Adrenal gland (tissue), 12 donors: ENCODE measurements around the gene CADM4. TPM values are rescaled to one million over a fixed set of nuclear protein-coding genes. Genes with fewer than 3 reads are reported as not detected.

Source experiments
- DNase-seq, 7 donors: peaks; one replicate each; pipeline ENCODE4 v3.0.0-alpha.2; 2019 to 2020
- H3K27ac ChIP-seq, 5 donors: fragments of 200-600 bp; sonication (generic) in 4 of 5; 1 replicate in 3 of 5; 2 replicates in 2 of 5; pipeline versions ENCODE4 v1.5.1 to v1.8.0; 2016 to 2020; ENCODE audit warnings: mild to moderate bottlenecking in 1 of 5
- H3K27me3 ChIP-seq: fragments of 200-600 bp; 2 replicates; pipeline ENCODE4 v1.8.0; 2021
- H3K36me3 ChIP-seq, 2 donors: fragments of 200-600 bp; replicated peaks in 1 of 2; 1 replicate in 1 of 2; 2 replicates in 1 of 2; pipeline versions ENCODE4 v1.5.1 to v1.8.0; 2018 to 2022
- H3K4me1 ChIP-seq, 2 donors: fragments of 200-600 bp; replicated peaks in 1 of 2; 1 replicate in 1 of 2; 2 replicates in 1 of 2; pipeline versions ENCODE4 v1.5.1 to v1.8.0; 2018 to 2021
- H3K4me3 ChIP-seq, 4 donors: fragments of 200-600 bp; sonication (generic) in 3 of 4; one replicate each; pipeline ENCODE4 v1.5.1; 2016 to 2018
- H3K9me3 ChIP-seq, 3 donors: fragments of 200-600 bp; sonication (generic) in 1 of 3; replicated peaks in 1 of 3; 1 replicate in 2 of 3; 2 replicates in 1 of 3; pipeline versions ENCODE4 v1.5.1 to v1.8.0; 2016 to 2021
- CTCF ChIP-seq, 6 experiments: fragments of 450-650 bp in 4 of 6; fragments of 200-600 bp in 2 of 6; sonication (generic) in 1 of 6; IDR thresholded peaks; 1 replicate in 5 of 6; 2 replicates in 1 of 6; pipeline versions ENCODE4 v1.5.1 to v1.8.0; 2016 to 2021; ENCODE audit warnings: antibody characterized with exemption in 6 of 6, mild to moderate bottlenecking in 2 of 6, moderate library complexity in 1 of 6
- POLR2A ChIP-seq, 2 donors: fragments of 450-650 bp; IDR thresholded peaks; one replicate each; pipeline ENCODE4 v1.6.1; 2017; ENCODE audit warnings: antibody characterized with exemption in 2 of 2, mild to moderate bottlenecking in 2 of 2, moderate library complexity in 1 of 2
- WGBS, 4 donors: extraction: QIAGEN DNeasy Blood & Tissue Kit in 2 of 4; methylation state at CpG; one replicate each; pipeline versions ENCODE4 v1.1.5 to v1.1.7; 2013 to 2017; 5-methylcytosine and 5-hydroxymethylcytosine counted together
- intact Hi-C, 2 donors: fragments of 100-400 bp; cut with DNase I; formaldehyde crosslinking; loops; one replicate each; pipeline versions ENCODE4 v1.14.1 to v1.15.0; 2022 to 2023
- polyA plus RNA-seq, 3 donors: library from polyadenylated mRNA; stranded (reverse); fragments of 200-250 nt in 2 of 3; fragments of 350-450 nt in 1 of 3; fragmentation: Illumina TruSeq in 1 of 3; extraction: RNeasy Lipid Tissue Mini Kit (QIAGEN cat#74804) in 1 of 3; gene quantifications; one replicate each; pipeline ENCODE4 v1.2.3, GENCODE V29; 2013 to 2014
- total RNA-seq, 9 donors: library from RNA; depleted of rRNA in 4 of 9; stranded (reverse); fragments of >200 nt in 4 of 9; fragments of 120-200 nt in 1 of 9; fragmentation: NEBNext Ultra II Directional in 1 of 9; extraction: Animal tissue kit (Norgen Biotek cat#: 25700) in 1 of 9; gene quantifications; one replicate each; pipeline versions ENCODE4 v1.1.0 to v1.2.4, GENCODE V29; 2013 to 2023
- donor health status: healthy with polysubstance abuse.
- donor health status: Bipolar disorder and iron deficiency.
- donor health status: DM: yes; HTN: yes; CAD: no.
- donor health status: DM: no; HTN: no; CAD: no.
- donor health status: DM: no; HTN: no; CAD: no.
- donor health status: DM: yes; HTN: yes; CAD: no.

The CADM4 gene
- total and polyA plus RNA-seq, 12 donors, result 16.6 to 92.7 (median 40.0) TPM

- intact Hi-C loops, result no loop called here
These were observed 22.8 kb upstream of the CADM4 start for GRCh38 chr19:43662487-43662886.

GRCh38 chr19:43660971-43661360 is 21.3 kb upstream of the CADM4 start:
- Histone ChIP-seq H3K27ac (no peak overlapping the region), H3K9me3 (no peaks in the 10 kb centered on the region), H3K4me3 (no peak overlapping the region), H3K36me3 (no peaks in the 10 kb centered on the region), H3K4me1 (no peaks in the 10 kb centered on the region), H3K27me3 (no peaks in the 10 kb centered on the region)
- DNase-seq, result no peak
- WGBS, 4 donors, result 82 to 91% (median 89%) methylated on average over 6 of the region's 6 CpGs
- TF ChIP-seq POLR2A (IDR thresholded peaks at IDR 0.05), result no peak
- no peak for TF ChIP-seq CTCF (IDR thresholded peaks at IDR 0.05)
- intact Hi-C loops, result no loop called here

More at GRCh38 chr19:43662487-43662886, 22.8 kb upstream of the CADM4 start:
- WGBS, 4 donors, result 80 to 86% (median 83%) methylated on average over 6 of the region's 6 CpGs
- H3K9me3 ChIP-seq, result no peaks in the 10 kb centered on the region
- H3K4me1 ChIP-seq, result peaks cover 0 to 3% of the 10 kb centered on the region in 2 donors
- TF ChIP-seq CTCF (IDR thresholded peaks at IDR 0.05) (peak in 5 of 6 experiments; percentile 6 to 46 (median 23)), POLR2A (IDR thresholded peaks at IDR 0.05) (no peak)
- no peaks in the 10 kb centered on the region for H3K36me3 ChIP-seq
- H3K4me3 ChIP-seq, result no peak overlapping the region
- no peak overlapping the region for H3K27ac ChIP-seq
- peak in 1 of 7 donors; percentile 44 for DNase-seq
- H3K27me3 ChIP-seq, result no peaks in the 10 kb centered on the region

GRCh38 chr19:43660301-43660970 is 20.8 kb upstream of the CADM4 start:
- no peak overlapping the region for H3K4me3 ChIP-seq
- TF ChIP-seq CTCF (IDR thresholded peaks at IDR 0.05), result no peak
- no peak for TF ChIP-seq POLR2A (IDR thresholded peaks at IDR 0.05)
- no peaks in the 10 kb centered on the region for H3K27me3 ChIP-seq
- H3K27ac ChIP-seq, result no peak overlapping the region
- H3K36me3 ChIP-seq, result no peaks in the 10 kb centered on the region
- DNase-seq, result no peak
- 78 to 80% (median 78%) methylated on average over 6 to 7 of the region's 7 CpGs for WGBS, 4 donors
- intact Hi-C loops, result no loop called here
- H3K4me1 ChIP-seq, result no peaks in the 10 kb centered on the region
- H3K9me3 ChIP-seq, result no peaks in the 10 kb centered on the region

- H3K4me3 ChIP-seq, result no peak overlapping the region
- intact Hi-C loops, result loop anchor here (10.0 kb wide), 3 partner anchors 54 to 204 kb away; partner anchors contain the start of genes IRGQ (in 1 of the 2) and ZNF576 (in 1 of the 2)
- no peaks in the 10 kb centered on the region for H3K9me3 ChIP-seq
- H3K36me3 ChIP-seq, result no peaks in the 10 kb centered on the region
- TF ChIP-seq CTCF (IDR thresholded peaks at IDR 0.05) (no peak), POLR2A (IDR thresholded peaks at IDR 0.05) (no peak)
- DNase-seq, result no peak
- WGBS, 4 donors, result 91 to 94% (median 93%) methylated on average over 8 of the region's 8 CpGs
- no peaks in the 10 kb centered on the region for H3K27me3 ChIP-seq
- H3K27ac ChIP-seq, result no peak overlapping the region
- H3K4me1 ChIP-seq, result no peaks in the 10 kb centered on the region
These were observed 18.8 kb upstream of the CADM4 start for GRCh38 chr19:43658494-43658893.
